HG03039 (cell line): ENCODE measurements around the gene PTGDR2.

Source experiments
- ATAC-seq: cut with Tn5 transposase; IDR thresholded peaks from one replicate; pipeline ENCODE4 v1.9.1; 2021; ENCODE audit warnings: mild to moderate bottlenecking, moderate library complexity; ENCODE audit not compliant: unreplicated experiment

PTGDR2 gene

GRCh38 chr11:60874421-60875365 lies 18.9 kb upstream of the PTGDR2 start:
- no peak for ATAC-seq

DNA sequence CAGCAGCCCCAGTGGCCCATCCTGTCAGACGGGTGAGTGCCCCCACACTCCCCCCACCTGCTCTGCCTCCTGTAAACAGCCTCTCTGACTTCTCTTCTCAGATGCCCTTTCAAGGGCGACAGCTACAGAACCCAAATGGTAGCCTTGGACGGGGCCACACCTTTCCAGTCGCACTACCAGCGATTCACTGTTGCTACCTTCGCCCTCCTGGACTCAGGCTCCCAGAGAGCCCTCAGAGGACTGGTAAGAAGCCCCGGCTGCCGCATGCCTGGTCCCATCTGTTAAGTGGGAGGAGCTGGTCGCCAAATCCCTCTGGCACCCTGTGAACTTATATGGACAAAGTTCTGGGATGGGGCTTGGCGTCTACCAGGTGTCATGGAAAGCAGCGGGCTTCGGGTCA lies 17.8 kb upstream of the PTGDR2 start:
- no peak for ATAC-seq

- ATAC-seq: no peak
Measured at GRCh38 chr11:60872961-60873524, 17.3 kb upstream of the PTGDR2 start.

- no peak for ATAC-seq
Measured at GRCh38 chr11:60872124-60872960, 16.6 kb upstream of the PTGDR2 start.

DNA sequence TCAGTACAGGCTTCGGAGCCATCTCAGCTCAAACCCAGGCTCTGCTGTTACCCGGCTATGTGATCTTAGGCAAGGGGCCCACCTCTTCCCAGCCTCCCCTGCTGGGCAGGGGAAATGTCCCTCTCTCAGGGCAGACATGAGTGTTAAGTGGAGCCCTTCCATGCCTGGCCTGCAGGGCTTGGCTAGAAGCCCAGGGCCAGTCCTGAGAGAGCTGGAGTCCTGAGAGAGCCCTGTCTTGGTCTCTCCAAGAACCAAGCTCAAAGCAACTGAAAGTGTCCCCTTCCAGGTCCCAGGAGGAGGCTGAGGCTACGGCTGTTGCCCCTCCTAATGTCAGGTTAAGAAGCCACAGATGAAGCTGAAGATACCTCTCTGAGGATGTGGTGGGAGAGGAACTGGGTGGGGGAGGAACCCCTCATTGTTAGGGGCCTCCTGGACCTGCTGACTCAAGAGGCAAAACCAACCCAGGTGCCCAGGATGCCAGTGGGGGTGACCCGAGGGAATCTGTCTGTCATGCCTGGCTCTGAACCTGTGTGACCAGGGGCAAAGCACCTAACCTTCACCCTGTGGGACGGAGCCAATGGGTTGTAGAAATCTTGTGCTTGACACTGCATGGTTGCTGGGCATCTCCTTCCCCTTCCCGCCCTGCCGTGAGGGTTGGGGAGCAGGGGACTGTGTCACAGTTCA lies 15.8 kb upstream of the PTGDR2 start:
- no peak for ATAC-seq

DNA sequence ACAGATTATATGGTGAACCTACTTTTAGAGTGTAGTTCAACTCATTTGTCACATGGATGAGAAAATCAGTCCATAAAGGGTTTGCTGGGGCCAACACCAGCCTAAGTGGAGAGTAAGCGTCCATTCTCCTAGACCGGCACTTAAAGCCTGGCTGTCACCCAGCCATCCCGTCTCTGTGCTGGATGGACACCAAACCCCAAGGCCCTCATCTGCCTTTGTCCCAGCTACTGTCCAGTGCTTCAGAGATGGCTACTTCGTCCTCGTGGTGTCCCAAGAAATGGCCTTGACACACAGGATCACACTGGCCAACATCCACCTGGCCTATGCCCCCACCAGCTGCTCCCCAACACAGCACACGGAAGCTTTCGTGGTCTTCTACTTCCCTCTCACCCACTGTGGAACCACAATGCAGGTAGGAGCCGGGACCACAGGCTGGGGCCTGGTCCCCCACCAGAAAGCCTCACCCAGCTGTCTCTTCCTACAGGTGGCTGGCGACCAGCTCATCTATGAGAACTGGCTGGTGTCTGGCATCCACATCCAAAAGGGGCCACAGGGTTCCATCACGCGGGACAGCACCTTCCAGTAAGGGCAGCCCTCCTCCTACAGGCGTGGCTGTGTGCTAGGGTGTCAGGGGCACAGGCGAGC lies 15.1 kb upstream of the PTGDR2 start:
- ATAC-seq: no peak

GRCh38 chr11:60870276-60870675 lies 14.5 kb upstream of the PTGDR2 start:
- no peak for ATAC-seq

DNA sequence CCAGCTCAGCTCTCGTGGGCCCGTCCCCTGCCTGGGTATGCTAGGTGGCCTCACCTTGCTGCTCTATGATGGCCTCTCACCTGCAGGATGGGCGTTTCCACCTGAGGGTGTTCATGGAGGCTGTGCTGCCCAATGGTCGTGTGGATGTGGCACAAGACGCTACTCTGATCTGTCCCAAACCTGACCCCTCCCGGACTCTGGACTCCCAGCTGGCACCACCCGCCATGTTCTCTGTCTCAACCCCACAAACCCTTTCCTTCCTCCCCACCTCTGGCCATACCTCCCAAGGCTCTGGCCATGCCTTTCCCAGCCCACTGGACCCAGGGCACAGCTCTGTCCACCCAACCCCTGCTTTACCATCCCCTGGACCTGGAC lies 13.7 kb upstream of the PTGDR2 start:
- ATAC-seq: no peak

- no peak for ATAC-seq
Measured at GRCh38 chr11:60868682-60869450, 13.1 kb upstream of the PTGDR2 start.

GRCh38 chr11:60867871-60868681 lies 12.3 kb upstream of the PTGDR2 start:
- no peak for ATAC-seq

GRCh38 chr11:60866911-60867870 lies 11.4 kb upstream of the PTGDR2 start, which contains the start of gene ZP1:
Gene ZP1, plus strand, starts transcription at chr11:60867542. Its CDS starts 20 bp downstream, at chr11:60867562.
- ATAC-seq: no peak

GRCh38 chr11:60864856-60865513 lies 9.2 kb upstream of the PTGDR2 start:
- no peak for ATAC-seq

DNA sequence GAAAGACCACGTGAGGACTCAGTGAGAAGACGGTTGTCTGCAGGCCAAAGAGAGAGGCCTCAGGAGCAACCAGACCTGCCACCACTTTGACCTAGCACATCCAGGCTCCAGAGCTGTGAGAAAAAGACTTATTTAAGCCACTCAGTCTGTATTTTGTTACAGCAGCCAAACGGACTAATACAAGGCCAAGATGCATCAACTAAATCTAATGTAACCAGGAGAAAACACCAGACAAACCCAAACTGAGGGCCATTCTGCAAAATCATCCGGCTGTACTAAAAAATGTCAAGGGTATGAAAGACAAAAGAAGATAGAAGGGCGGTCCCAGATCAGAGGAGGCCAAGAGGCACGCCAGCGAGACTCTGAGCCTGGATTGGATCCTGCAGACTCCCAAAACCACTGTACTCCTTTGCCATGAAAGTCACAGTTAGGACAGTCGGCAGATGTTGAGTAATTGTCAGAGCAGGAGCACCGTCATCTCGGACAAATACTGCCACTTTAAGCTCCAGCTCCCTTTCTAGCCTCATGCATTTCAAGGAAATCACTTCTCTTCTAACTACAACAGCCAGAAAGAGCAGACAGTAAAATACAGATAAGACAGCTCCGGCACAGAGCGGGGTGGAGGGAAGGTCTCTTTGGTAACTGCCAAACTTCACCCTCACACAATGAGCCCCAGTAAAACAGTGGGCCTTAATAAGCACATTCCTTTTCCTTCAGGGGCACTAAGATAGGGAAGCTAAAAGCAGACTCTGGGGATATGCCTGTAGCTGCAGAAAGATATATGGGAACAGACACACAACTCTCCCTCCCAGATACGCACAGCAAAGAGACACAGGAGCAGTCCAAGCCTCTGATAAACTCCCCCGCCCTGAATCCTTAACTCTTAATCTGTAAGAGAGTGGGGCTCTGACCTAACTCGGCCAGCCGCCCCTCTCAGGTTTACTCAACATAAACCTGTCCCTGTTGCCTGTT lies 8.1 kb upstream of the PTGDR2 start:
- ATAC-seq: no peak

GRCh38 chr11:60862171-60862570 lies 6.4 kb upstream of the PTGDR2 start:
- ATAC-seq: no peak

- ATAC-seq: no peak
Measured at GRCh38 chr11:60860943-60861342, 5.2 kb upstream of the PTGDR2 start.
